ENCODE measurements around the gene SKOR2. TPM values are rescaled to one million over a fixed set of nuclear protein-coding genes. Genes with fewer than 3 reads are reported as not detected.
A peak's percentile ranks its signal among the peaks of the same experiment; 100 is the strongest.

The SKOR2 gene
- total RNA-seq, 1 donor from 2014 or later = not detected

GRCh38 chr18:47175283-47175897 lies 76.1 kb downstream of the SKOR2 start:
- H3K27ac ChIP-seq (ENCODE audit: low read depth, low read length) = peak overlapping the region; percentile 87
- peaks cover 5% of the 10 kb centered on the region for H3K4me1 ChIP-seq (ENCODE audit: insufficient read depth, low read length)
- peaks cover 58% of the 10 kb centered on the region for H3K79me2 ChIP-seq (ENCODE audit: insufficient read depth, low read length)
- H3K36me3 ChIP-seq (ENCODE audit: insufficient read depth, low read length) = peaks cover 3% of the 10 kb centered on the region
- no peak overlapping the region for H3K4me3 Mint-ChIP-seq (ENCODE audit: unreplicated experiment)
- peak overlapping the region; percentile 99 for H3K9ac ChIP-seq (ENCODE audit: low read length)
- peak overlapping the region; percentile 92 for H2AFZ ChIP-seq (ENCODE audit: low read depth, low read length)
- no peaks in the 10 kb centered on the region for H3K27me3 Mint-ChIP-seq (ENCODE audit: low read depth, unreplicated experiment)
- H3K4me1 Mint-ChIP-seq (ENCODE audit: low read depth, unreplicated experiment) = peaks cover 2% of the 10 kb centered on the region
- no peak overlapping the region for H3K27ac Mint-ChIP-seq (ENCODE audit: unreplicated experiment)
- no peaks in the 10 kb centered on the region for H3K9me3 ChIP-seq (ENCODE audit: insufficient read depth, low read depth, low read length)
- no peaks in the 10 kb centered on the region for H3K9me3 Mint-ChIP-seq (ENCODE audit: unreplicated experiment)
- peak overlapping the region; percentile 84 for H3K4me2 ChIP-seq (ENCODE audit: low read length)
- DNase-seq (ENCODE audit: low read depth) (no peak), FAIRE-seq (no peak)
- H4K20me1 ChIP-seq (ENCODE audit: insufficient read depth, low read length) = peaks cover 46% of the 10 kb centered on the region
- H3K27me3 ChIP-seq (ENCODE audit: insufficient read depth, low read length) = peaks cover 3% of the 10 kb centered on the region
- no peaks in the 10 kb centered on the region for H3K36me3 Mint-ChIP-seq (ENCODE audit: low read depth, unreplicated experiment)
- peak overlapping the region; percentile 94 for H3K4me3 ChIP-seq (ENCODE audit: insufficient read depth, low read depth, low read length)
- TF ChIP-seq, protein P1, sequence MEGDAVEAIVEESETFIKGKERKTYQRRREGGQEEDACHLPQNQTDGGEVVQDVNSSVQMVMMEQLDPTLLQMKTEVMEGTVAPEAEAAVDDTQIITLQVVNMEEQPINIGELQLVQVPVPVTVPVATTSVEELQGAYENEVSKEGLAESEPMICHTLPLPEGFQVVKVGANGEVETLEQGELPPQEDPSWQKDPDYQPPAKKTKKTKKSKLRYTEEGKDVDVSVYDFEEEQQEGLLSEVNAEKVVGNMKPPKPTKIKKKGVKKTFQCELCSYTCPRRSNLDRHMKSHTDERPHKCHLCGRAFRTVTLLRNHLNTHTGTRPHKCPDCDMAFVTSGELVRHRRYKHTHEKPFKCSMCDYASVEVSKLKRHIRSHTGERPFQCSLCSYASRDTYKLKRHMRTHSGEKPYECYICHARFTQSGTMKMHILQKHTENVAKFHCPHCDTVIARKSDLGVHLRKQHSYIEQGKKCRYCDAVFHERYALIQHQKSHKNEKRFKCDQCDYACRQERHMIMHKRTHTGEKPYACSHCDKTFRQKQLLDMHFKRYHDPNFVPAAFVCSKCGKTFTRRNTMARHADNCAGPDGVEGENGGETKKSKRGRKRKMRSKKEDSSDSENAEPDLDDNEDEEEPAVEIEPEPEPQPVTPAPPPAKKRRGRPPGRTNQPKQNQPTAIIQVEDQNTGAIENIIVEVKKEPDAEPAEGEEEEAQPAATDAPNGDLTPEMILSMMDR (IDR thresholded peaks at IDR 0.05; ENCODE audit: insufficient read depth, low read depth, low read length) = no peak
- TF ChIP-seq EZH2 (IDR thresholded peaks at IDR 0.05; ENCODE audit: insufficient read depth, low read length) = no peak

DNA sequence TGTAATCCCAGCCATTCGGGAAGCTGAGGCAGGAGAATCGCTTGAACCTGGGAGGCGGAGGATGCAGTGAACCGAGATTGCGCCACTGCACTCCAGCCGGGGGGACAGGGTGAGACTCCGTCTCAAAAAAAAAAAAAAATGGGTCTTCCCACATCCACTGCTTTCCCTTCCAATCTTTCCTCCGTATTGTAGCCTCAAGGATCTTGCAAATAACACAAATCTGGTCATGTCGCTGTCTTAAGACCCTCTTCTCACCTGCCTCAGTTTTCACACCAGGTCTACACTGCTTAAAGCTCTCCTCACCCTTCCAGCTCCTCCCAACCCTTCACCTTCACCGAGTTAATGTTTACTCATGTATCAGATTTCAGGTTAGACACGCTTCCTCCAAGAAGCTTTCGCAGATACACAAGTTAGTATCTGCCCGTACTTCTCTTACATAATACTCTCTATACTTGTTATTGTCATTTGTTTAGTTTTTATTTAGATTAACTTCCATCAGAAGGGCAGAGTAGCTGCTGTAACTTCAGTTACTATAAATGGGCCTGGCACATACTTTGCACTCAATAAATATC lies 76.8 kb downstream of the SKOR2 start:
- Mint-ChIP-seq H3K27me3 (ENCODE audit: low read depth, unreplicated experiment) (no peaks in the 10 kb centered on the region), H3K36me3 (ENCODE audit: low read depth, unreplicated experiment) (no peaks in the 10 kb centered on the region), H3K27ac (ENCODE audit: unreplicated experiment) (no peak overlapping the region), H3K9me3 (ENCODE audit: unreplicated experiment) (no peaks in the 10 kb centered on the region), H3K4me1 (ENCODE audit: low read depth, unreplicated experiment) (peaks cover 2% of the 10 kb centered on the region), H3K4me3 (ENCODE audit: unreplicated experiment) (no peak overlapping the region)
- peak overlapping the region; percentile 84 for H3K4me2 ChIP-seq (ENCODE audit: low read length)
- H3K27ac ChIP-seq (ENCODE audit: low read depth, low read length) = no peak overlapping the region
- FAIRE-seq (no peak), DNase-seq (ENCODE audit: low read depth) (no peak)
- H3K79me2 ChIP-seq (ENCODE audit: insufficient read depth, low read length) = peaks cover 66% of the 10 kb centered on the region
- no peak overlapping the region for H2AFZ ChIP-seq (ENCODE audit: low read depth, low read length)
- peaks cover 5% of the 10 kb centered on the region for H3K4me1 ChIP-seq (ENCODE audit: insufficient read depth, low read length)
- TF ChIP-seq EZH2 (IDR thresholded peaks at IDR 0.05; ENCODE audit: insufficient read depth, low read length) = no peak
- TF ChIP-seq, protein P1 (IDR thresholded peaks at IDR 0.05; ENCODE audit: insufficient read depth, low read depth, low read length) = no peak
- no peaks in the 10 kb centered on the region for H3K9me3 ChIP-seq (ENCODE audit: insufficient read depth, low read depth, low read length)
- peaks cover 46% of the 10 kb centered on the region for H4K20me1 ChIP-seq (ENCODE audit: insufficient read depth, low read length)
- H3K36me3 ChIP-seq (ENCODE audit: insufficient read depth, low read length) = peaks cover 3% of the 10 kb centered on the region
- peaks cover 3% of the 10 kb centered on the region for H3K27me3 ChIP-seq (ENCODE audit: insufficient read depth, low read length)
- H3K9ac ChIP-seq (ENCODE audit: low read length) = peak overlapping the region; percentile 99
- H3K4me3 ChIP-seq (ENCODE audit: insufficient read depth, low read depth, low read length) = peak overlapping the region; percentile 94

DNA sequence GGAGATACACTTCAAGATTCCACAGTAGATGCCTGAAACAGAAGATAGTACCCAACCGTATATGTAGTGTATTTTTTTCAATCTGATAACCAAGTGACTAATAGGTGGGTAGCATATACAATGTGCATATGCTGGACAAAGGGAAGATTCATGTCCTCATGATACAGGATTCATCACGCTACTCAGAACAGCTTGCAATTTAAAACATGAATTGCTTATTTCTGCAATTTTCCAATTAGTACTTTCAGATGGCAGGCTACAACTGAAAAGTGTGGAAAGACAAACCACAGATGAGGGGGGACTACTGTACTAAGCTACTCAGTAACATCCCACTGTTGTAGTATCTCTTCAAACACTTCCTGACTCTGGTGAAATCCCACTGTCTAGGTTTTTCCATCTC lies 79.0 kb downstream of the SKOR2 start:
- Mint-ChIP-seq H3K4me3 (ENCODE audit: unreplicated experiment) (no peak overlapping the region), H3K36me3 (ENCODE audit: low read depth, unreplicated experiment) (no peaks in the 10 kb centered on the region), H3K27me3 (ENCODE audit: low read depth, unreplicated experiment) (no peaks in the 10 kb centered on the region), H3K27ac (ENCODE audit: unreplicated experiment) (no peak overlapping the region), H3K9me3 (ENCODE audit: unreplicated experiment) (no peaks in the 10 kb centered on the region), H3K4me1 (ENCODE audit: low read depth, unreplicated experiment) (peaks cover 2% of the 10 kb centered on the region)
- FAIRE-seq (no peak), DNase-seq (ENCODE audit: low read depth) (no peak)
- Histone ChIP-seq H4K20me1 (ENCODE audit: insufficient read depth, low read length) (peaks cover 64% of the 10 kb centered on the region), H3K27ac (ENCODE audit: low read depth, low read length) (no peak overlapping the region), H3K36me3 (ENCODE audit: insufficient read depth, low read length) (peaks cover 3% of the 10 kb centered on the region), H3K79me2 (ENCODE audit: insufficient read depth, low read length) (peaks cover 87% of the 10 kb centered on the region), H3K9ac (ENCODE audit: low read length) (no peak overlapping the region), H3K4me1 (ENCODE audit: insufficient read depth, low read length) (peaks cover 5% of the 10 kb centered on the region), H3K27me3 (ENCODE audit: insufficient read depth, low read length) (no peaks in the 10 kb centered on the region), H3K4me3 (ENCODE audit: insufficient read depth, low read depth, low read length) (no peak overlapping the region), H3K4me2 (ENCODE audit: low read length) (no peak overlapping the region), H3K9me3 (ENCODE audit: insufficient read depth, low read depth, low read length) (no peaks in the 10 kb centered on the region), H2AFZ (ENCODE audit: low read depth, low read length) (no peak overlapping the region)
- no peak for TF ChIP-seq EZH2 (IDR thresholded peaks at IDR 0.05; ENCODE audit: insufficient read depth, low read length)
- TF ChIP-seq, protein P1 (IDR thresholded peaks at IDR 0.05; ENCODE audit: insufficient read depth, low read depth, low read length) = no peak

All from astrocyte (in vitro differentiated cells and primary cell).